Endothelial cell of umbilical vein (primary cell): ENCODE data around the gene API5. TPM values are rescaled to one million over a fixed set of nuclear protein-coding genes. Genes with fewer than 3 reads are reported as not detected.

Experiments used
- BruUV-seq: library from RNA; stranded (reverse); fragments of 400-500 nt; replicated peaks from 2 replicates; lab custom pipeline; 2021; lab: Mats Ljungman, UMichigan
- CTCF ChIA-PET: fragments of 300-600, 350-600 bp; sonication (Branson Sonifier 250); formaldehyde crosslinking; loops from one replicate; lab custom pipeline; 2021; ENCODE audit warnings: antibody characterized with exemption, inconsistent platforms; lab: Charles Lee
- POLR2A ChIA-PET: fragments of 300-600, 350-600 bp; sonication (Branson Sonifier 250); formaldehyde crosslinking; loops from one replicate; lab custom pipeline; 2021; ENCODE audit warnings: antibody characterized with exemption, inconsistent platforms; lab: Charles Lee
- DNase-seq: peaks from one replicate; pipeline ENCODE4 v3.0.0-alpha.2; 2011; ENCODE audit warnings: low read depth, low spot score
- FAIRE-seq: peaks from 2 replicates; lab custom pipeline; 2011; peaks lifted over from hg19 to GRCh38; lab: Jason Lieb, UNC
- H2AFZ ChIP-seq: 2 replicates; pipeline ENCODE4 v1.6.0; 2012; ENCODE audit warnings: low read depth, low read length, control low read depth, inconsistent platforms
- H3K27ac ChIP-seq: 2 replicates; pipeline ENCODE4 v1.5.1; 2011; ENCODE audit warnings: low read depth, mild to moderate bottlenecking, control low read depth, low read length, moderate library complexity; ENCODE audit not compliant: insufficient read depth
- H3K27me3 ChIP-seq, 2 experiments: 2 replicates each; pipeline versions ENCODE4 v1.6.0 to v1.6.1; 2011; ENCODE audit warnings: low read length in 2 of 2, mixed read lengths in 1 of 2; ENCODE audit not compliant: control insufficient read depth in 2 of 2, insufficient read depth in 2 of 2
- H3K36me3 ChIP-seq, 2 experiments: 2 replicates in 1 of 2; 3 replicates in 1 of 2; pipeline ENCODE4 v1.5.1; 2011; ENCODE audit warnings: low read length in 2 of 2, mild to moderate bottlenecking in 1 of 2, moderate library complexity in 1 of 2; ENCODE audit not compliant: control insufficient read depth in 2 of 2, insufficient read depth in 2 of 2; ENCODE audit errors: extremely low read depth in 1 of 2
- H3K4me1 ChIP-seq: 3 replicates; pipeline ENCODE4 v1.5.1; 2011; ENCODE audit warnings: mild to moderate bottlenecking, low read length; ENCODE audit not compliant: control insufficient read depth, insufficient read depth; ENCODE audit errors: extremely low read depth
- H3K4me2 ChIP-seq: 2 replicates; pipeline ENCODE4 v1.6.1; 2011; ENCODE audit warnings: low read length, control low read depth, mixed read lengths; ENCODE audit not compliant: insufficient read depth
- H3K4me3 ChIP-seq, 3 experiments: fragments of 200-600 bp in 1 of 3; sonication (generic), shearing (Covaris generic) in 1 of 3; replicated peaks in 1 of 3; 2 replicates each; pipeline ENCODE4 v1.5.1; 2011 to 2016; ENCODE audit warnings: control low read depth in 3 of 3, low read length in 3 of 3, mild to moderate bottlenecking in 2 of 3, inconsistent platforms in 1 of 3, low read depth in 1 of 3, moderate library complexity in 1 of 3; ENCODE audit not compliant: insufficient read depth in 1 of 3
- H3K79me2 ChIP-seq: 2 replicates; pipeline ENCODE4 v1.6.0; 2012; ENCODE audit warnings: low read length, inconsistent platforms; ENCODE audit not compliant: control insufficient read depth, insufficient read depth
- H3K9ac ChIP-seq: replicated peaks from 2 replicates; pipeline ENCODE3; 2011; ENCODE audit warnings: low read length, control low read depth; ENCODE audit not compliant: insufficient read depth; ENCODE audit errors: extremely low read depth
- H3K9me1 ChIP-seq: replicated peaks from 3 replicates; pipeline ENCODE4 v1.6.0; 2011; ENCODE audit warnings: mild to moderate bottlenecking, low read length; ENCODE audit not compliant: control insufficient read depth, insufficient read depth; ENCODE audit errors: extremely low read depth
- H3K9me3 ChIP-seq: replicated peaks from 2 replicates; pipeline ENCODE4 v1.5.1; 2012; ENCODE audit warnings: low read length, inconsistent platforms; ENCODE audit not compliant: control insufficient read depth, insufficient read depth
- H4K20me1 ChIP-seq: replicated peaks from 2 replicates; pipeline ENCODE3; 2011; ENCODE audit warnings: mild to moderate bottlenecking, low read length; ENCODE audit not compliant: control insufficient read depth, insufficient read depth; ENCODE audit errors: extremely low read depth
- GATA2 ChIP-seq: IDR thresholded peaks from 2 replicates; pipeline ENCODE4 v1.7.0; 2011; ENCODE audit warnings: low read depth, mild to moderate bottlenecking, moderate library complexity, mixed read lengths, low read length; ENCODE audit not compliant: insufficient read length, insufficient read depth
- dilution Hi-C: fragments of 300-500 bp; cut with MboI; formaldehyde crosslinking; loops from one replicate; pipeline ENCODE4 v1.15.0; 2019; ENCODE audit warnings: low sequenced_read_pairs; ENCODE audit not compliant: extremely low pct_ligation_motif_present
- intact Hi-C: fragments of 100-400 bp; cut with micrococcal nuclease; formaldehyde crosslinking; loops from one replicate; pipeline ENCODE4 v1.10.0; 2022
- polyA plus RNA-seq, 4 experiments: library from polyadenylated mRNA; depleted of rRNA in 3 of 4; stranded (reverse) in 3 of 4; unstranded in 1 of 4; fragments of >200 nt; gene quantifications; 2 replicates each; pipeline versions ENCODE4 v1.2.1 to v1.2.3, GENCODE V29; 2011 to 2012; ENCODE audit warnings: missing spikeins in 1 of 4
- small RNA-seq: library from RNA; depleted of rRNA; stranded (forward); fragments of <200 nt; gene quantifications from one replicate; pipeline ENCODE3, GENCODE V24; 2012; ENCODE audit warnings: low replicate concordance, low read depth; ENCODE audit not compliant: insufficient read depth, insufficient read length
- total RNA-seq: library from RNA; stranded (reverse); gene quantifications from 2 replicates; pipeline ENCODE4 v1.2.3, GENCODE V29; 2021

The API5 gene
- total and polyA plus RNA-seq, 2 donors (not counting 3 experiments of a cell fraction or from before 2014, with no cell fraction given): 26.5 to 103 TPM

DNA sequence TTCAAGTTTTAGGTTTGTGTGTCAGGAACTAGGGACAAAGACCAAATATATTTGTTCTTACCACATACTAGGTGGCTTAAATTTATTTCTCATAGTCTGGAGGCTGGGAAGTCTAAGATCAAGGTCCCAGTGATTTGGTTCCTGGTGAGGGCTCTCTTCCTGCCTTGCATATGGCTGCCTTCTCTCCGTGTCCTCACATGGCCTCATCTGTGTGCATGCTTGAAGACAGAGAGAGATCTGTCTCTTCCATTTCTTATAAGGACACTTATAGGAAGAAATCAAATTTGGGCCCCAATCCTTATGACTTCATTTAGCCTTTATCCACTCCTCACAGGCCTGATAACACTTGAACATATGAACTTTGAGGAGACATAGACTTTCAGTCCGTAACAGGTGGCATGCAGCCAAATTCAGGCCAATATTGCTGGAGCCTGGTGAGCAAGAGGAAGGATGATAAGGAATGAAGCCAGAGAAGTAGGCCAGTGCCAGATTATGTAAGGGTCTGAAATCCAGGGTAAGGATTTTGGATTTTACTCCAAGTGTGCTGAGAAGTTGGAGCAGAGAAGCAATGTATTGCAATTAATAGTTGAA is 82.1 kb downstream of the API5 start:
- no peak overlapping the region for H2AFZ ChIP-seq
- ChIA-PET CTCF (no interaction called here), POLR2A (no interaction called here)
- no peak for TF ChIP-seq GATA2
- no peaks in the 10 kb centered on the region for H3K27me3 ChIP-seq
- no peaks in the 10 kb centered on the region for H3K79me2 ChIP-seq
- no peak overlapping the region for H3K4me2 ChIP-seq
- dilution Hi-C loops: no loop called here
- H4K20me1 ChIP-seq: no peaks in the 10 kb centered on the region
- DNase-seq (peak; percentile 18), FAIRE-seq (no peak)
- H3K4me3 ChIP-seq: no peak overlapping the region
- no peaks in the 10 kb centered on the region for H3K9me3 ChIP-seq
- H3K36me3 ChIP-seq: peaks cover 9 to 15% of the 10 kb centered on the region in 2 experiments
- H3K9me1 ChIP-seq: no peaks in the 10 kb centered on the region
- intact Hi-C loops: no loop called here
- no TSS peak for BruUV-seq
- H3K4me1 ChIP-seq: no peaks in the 10 kb centered on the region
- no peak overlapping the region for H3K27ac ChIP-seq
- H3K9ac ChIP-seq: no peak overlapping the region

Small RNA genes lying within 50 kb of the gene (small RNA-seq; reads per million reads assigned to genes)
- gene RF00019: not detected

Other genes starting within 250 kb of the API5 start
- gene TTC17, start 46.9 kb downstream of the API5 start, total RNA-seq: 55.7 and 66.8 TPM in 2 replicates
- 59.5 and 60.7 TPM in 2 replicates for gene TTC17, start 46.9 kb downstream of the API5 start, polyA plus RNA-seq